ENCODE measurements around the gene ACSL5.
"Not testable (repeated sequence)": the region's sequence is repeated elsewhere in the genome, so short reads cannot be mapped to it uniquely, and the experiment has no call there.

The ACSL5 gene

GRCh38 chr10:112349521-112350085, 24.3 kb upstream of the ACSL5 start:
- DNase-seq (ENCODE audit: low read depth, low spot score) = no peak

GRCh38 chr10:112351146-112351545, 22.8 kb upstream of the ACSL5 start:
- DNase-seq (ENCODE audit: low read depth, low spot score) = no peak

GRCh38 chr10:112352044-112352443, 21.9 kb upstream of the ACSL5 start:
- DNase-seq (ENCODE audit: low read depth, low spot score) = no peak

GRCh38 chr10:112353046-112353445, 20.9 kb upstream of the ACSL5 start:
- DNase-seq (ENCODE audit: low read depth, low spot score) = no peak

GRCh38 chr10:112356686-112357085, 17.2 kb upstream of the ACSL5 start:
- no peak for DNase-seq (ENCODE audit: low read depth, low spot score)

GRCh38 chr10:112359606-112360307, 14.2 kb upstream of the ACSL5 start:
- no peak for DNase-seq (ENCODE audit: low read depth, low spot score)

GRCh38 chr10:112360308-112361270, 13.3 kb upstream of the ACSL5 start:
- no peak for DNase-seq (ENCODE audit: low read depth, low spot score)

GRCh38 chr10:112361951-112362751, 11.8 kb upstream of the ACSL5 start:
- no peak for DNase-seq (ENCODE audit: low read depth, low spot score)

- no peak for DNase-seq (ENCODE audit: low read depth, low spot score)
These were observed 11.1 kb upstream of the ACSL5 start for GRCh38 chr10:112362833-112363232.

GRCh38 chr10:112363696-112364688, 9.9 kb upstream of the ACSL5 start:
- no peak for DNase-seq (ENCODE audit: low read depth, low spot score)

- DNase-seq (ENCODE audit: low read depth, low spot score) = no peak
These were observed 8.9 kb upstream of the ACSL5 start for GRCh38 chr10:112365014-112365432.

- no peak for DNase-seq (ENCODE audit: low read depth, low spot score)
These were observed 8.5 kb upstream of the ACSL5 start for GRCh38 chr10:112365451-112365850.

GRCh38 chr10:112366992-112367391, 6.9 kb upstream of the ACSL5 start:
- DNase-seq (ENCODE audit: low read depth, low spot score) = no peak

- no peak for DNase-seq (ENCODE audit: low read depth, low spot score)
These were observed 6.4 kb upstream of the ACSL5 start for GRCh38 chr10:112367516-112367915.

GRCh38 chr10:112369495-112370423, 4.2 kb upstream of the ACSL5 start:
- DNase-seq (ENCODE audit: low read depth, low spot score) = no peak

- no peak for DNase-seq (ENCODE audit: low read depth, low spot score)
These were observed 3.5 kb upstream of the ACSL5 start for GRCh38 chr10:112370424-112370819.

- not testable (repeated sequence) for DNase-seq (ENCODE audit: low read depth, low spot score)
These were observed 2.6 kb upstream of the ACSL5 start for GRCh38 chr10:112371326-112371725.

- DNase-seq (ENCODE audit: low read depth, low spot score) = not testable (repeated sequence)
These were observed 1.6 kb upstream of the ACSL5 start for GRCh38 chr10:112372182-112372810.
